Activated CD4-positive, alpha-beta T cell treated with anti-CD3 and anti-CD28 coated beads for 1 hour (primary cell): Measurements from ENCODE around the gene SLX9.

Experiments
- DNase-seq: peaks from one replicate; pipeline ENCODE4 v3.0.0-alpha.2; 2020

Gene SLX9

DNA sequence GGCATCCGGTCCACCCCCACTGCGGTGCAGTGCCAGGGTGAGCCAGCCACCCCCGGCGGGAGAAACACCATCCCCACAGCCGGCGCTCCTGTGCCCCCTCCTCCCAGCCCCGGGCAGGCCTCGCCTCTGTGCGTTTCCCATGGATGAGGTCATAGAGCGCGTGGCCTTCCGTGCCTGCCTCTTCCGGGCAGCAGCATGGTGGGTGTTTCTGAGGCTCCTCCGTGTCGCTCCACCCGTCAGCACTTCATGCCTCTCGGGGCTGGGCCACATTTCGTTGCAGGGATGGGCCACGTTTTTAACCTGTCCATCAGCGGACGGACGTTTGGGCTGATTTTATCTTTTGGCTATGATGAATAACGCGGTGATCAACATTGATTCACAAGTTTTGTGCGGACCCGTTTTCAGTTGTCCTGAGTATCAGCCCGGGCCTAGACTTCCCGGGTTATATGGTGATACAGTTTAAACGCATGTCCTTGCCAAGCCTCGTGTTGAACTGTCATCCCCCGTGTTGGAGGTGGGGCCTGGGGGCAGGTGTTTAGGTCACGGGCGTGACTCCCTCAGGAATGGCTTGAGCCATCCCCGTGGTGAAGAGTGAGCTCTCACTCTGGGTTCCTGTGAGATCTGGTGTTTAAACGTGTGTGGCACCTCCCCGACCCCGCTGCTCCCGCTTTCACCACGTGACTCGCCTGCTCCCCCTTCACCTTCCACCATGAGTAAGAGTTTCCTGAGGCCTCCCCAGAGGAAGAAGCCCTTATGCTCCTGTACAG lies 64.8 kb downstream of the SLX9 start:
- DNase-seq: no peak

GRCh38 chr21:45006536-45007095 lies 66.8 kb downstream of the SLX9 start:
- DNase-seq: no peak

DNA sequence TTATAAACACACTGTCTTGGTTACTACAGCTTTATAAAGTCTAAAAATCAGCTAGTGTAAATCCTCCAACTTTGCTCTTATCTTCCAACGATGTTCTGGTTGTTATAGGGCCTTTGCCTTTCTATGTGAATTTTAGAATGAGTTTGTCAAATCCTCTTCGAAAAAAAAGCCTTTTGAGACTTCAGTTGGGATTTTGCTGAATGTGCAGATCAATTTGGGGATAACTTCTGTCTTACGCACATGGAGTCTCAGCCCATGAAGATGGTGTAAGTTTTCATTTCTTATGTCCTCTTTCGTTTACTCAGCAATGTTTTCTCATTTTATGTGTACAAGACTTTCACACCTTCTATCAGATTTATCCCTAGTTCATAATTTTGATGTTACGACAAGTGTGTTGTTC lies 69.8 kb downstream of the SLX9 start:
- DNase-seq: no peak

DNA sequence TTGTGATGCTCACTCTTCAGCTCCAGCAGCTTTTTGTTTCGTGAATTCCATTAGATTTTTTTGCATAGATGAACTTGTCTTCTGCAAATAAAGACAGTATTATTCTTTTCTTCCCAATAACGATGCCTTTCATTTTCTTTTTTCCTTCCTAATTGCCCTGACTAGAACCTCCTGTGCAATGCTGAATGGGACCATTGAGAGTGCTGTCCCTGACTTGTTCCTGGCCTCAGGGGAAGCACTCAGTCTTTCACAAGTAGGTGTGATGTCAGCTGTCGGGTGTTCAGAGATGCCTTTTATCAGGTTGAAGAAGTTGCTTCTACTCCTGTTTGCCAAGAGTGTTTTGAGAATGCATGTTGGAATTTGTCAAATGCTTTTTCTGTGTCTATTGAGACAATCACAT lies 70.3 kb downstream of the SLX9 start:
- DNase-seq: no peak

DNA sequence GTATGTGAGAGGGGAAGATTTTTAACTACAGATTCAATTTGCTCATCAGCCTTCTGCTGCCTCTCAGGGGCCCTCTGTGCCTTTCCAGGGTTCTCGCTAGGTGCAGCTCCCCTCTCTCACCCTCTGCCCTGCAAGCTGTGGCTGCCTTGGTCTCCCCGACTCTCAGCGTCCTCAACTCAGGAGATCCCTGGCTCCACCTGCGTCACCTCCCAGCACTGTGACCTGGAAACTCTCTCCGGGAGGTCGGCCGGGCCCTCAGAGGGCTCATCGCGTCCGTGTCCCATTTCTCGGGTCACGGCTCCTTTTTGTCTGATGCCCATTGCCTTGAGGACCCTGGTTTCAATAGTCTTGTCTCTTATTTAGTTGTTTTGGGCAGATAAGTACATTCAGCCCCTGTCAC lies 71.0 kb downstream of the SLX9 start:
- DNase-seq: no peak

DNA sequence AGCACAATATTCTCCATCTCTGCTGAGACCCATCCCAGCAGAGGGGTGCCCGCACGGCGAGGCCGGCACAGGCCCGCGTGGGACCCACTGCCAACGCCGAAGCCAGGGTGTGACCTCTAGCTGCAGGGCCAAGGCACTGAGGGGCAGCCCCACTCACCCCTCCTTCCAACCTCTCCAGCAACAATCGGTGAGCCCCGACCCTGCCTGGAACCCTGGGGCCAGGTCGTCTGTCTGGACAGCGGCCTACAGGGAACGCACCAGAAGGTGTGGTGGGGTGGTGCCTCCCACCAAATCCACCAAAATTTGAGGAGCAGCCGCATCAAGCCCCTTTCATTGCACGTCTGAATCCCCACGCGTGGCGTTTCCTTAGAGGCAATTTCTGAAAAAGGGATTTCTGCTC lies 71.6 kb downstream of the SLX9 start:
- DNase-seq: no peak

GRCh38 chr21:45011911-45012661 lies 72.3 kb downstream of the SLX9 start:
- no peak for DNase-seq

DNA sequence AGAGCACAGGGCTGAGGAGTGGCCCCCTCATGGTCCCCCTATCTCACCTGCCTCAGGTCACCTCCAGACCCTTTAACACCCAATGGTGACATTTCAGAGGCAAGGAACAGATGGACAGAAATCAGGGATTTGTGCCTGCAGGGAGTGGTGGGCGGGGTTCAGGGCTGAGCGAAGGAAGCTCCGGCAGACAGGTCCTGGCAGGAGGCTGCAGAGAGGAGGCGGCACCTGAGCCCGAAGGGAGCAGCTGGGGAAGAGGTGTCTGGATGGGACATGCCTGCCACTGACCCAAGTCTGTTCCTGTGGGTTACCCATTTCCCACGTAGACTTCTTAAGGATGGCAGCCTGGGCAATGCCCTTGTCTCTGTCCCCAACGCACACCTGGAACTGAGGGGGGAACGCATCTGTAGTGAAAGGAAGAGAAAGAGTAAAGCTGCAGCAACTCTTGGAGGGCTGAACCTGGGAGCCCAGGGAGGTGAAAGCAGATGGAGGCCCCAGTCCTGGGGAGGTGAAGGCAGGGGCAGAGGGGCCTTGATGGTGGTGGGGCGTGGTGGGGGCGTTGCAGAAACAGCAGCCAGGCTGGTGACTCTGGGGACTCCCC lies 72.9 kb downstream of the SLX9 start:
- DNase-seq: no peak

- no peak for DNase-seq
Observed at GRCh38 chr21:45013260-45013841, 73.5 kb downstream of the SLX9 start.

- no peak for DNase-seq
Observed at GRCh38 chr21:45014747-45015468, 75.1 kb downstream of the SLX9 start.

- no peak for DNase-seq
Observed at GRCh38 chr21:45015469-45015860, 75.6 kb downstream of the SLX9 start.

GRCh38 chr21:45016031-45016405 lies 76.2 kb downstream of the SLX9 start:
- no peak for DNase-seq

GRCh38 chr21:45016406-45017038 lies 76.7 kb downstream of the SLX9 start:
- no peak for DNase-seq

- DNase-seq: no peak
Observed at GRCh38 chr21:45017039-45017960, 77.5 kb downstream of the SLX9 start.

DNA sequence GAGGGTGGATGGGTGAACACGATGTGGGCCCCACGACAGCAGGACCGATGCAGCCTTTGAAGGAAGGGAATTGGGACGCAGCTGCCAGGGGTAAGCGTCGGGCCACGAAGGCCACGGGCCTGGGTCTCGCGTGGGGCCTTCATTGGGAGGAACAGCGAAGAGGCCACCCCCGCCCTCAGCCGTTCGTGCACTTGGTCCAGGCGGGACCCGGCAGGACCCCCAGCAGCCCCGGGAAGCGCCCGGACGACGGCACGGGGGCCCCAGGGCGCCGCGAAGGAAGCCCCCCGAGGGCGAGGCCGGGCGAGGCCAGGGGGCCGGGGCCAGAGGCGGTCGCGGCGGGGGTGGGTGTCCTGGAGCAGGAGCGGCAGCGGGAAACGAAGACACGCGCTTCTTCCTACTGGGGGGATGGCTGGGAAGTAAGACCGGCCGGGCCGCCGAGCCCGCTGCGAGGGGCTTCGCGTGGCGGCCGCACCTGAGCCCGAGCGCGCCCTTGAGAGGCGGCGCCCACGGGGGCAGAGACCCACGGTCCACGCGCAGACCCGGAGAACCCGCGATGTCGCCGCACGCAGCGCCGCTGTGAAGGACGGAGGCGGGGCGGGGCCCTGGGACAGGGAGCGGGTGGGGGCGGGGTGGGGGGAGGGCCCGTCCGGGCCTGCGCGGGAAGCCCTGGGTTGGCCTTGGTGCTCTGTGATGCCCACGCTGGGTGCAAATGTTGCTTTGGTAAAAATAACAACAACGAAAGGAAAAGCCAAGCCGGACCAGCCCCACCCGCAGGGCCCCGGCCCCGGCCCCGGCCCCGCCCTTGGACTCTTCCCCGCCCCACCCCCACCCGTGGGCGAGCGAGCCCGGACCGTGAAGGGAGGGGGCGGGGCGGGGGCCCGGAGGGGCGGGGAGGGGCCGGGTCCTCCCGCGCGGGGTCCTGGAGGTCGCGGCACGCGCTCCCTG lies 78.6 kb downstream of the SLX9 start:
- DNase-seq: no peak

DNA sequence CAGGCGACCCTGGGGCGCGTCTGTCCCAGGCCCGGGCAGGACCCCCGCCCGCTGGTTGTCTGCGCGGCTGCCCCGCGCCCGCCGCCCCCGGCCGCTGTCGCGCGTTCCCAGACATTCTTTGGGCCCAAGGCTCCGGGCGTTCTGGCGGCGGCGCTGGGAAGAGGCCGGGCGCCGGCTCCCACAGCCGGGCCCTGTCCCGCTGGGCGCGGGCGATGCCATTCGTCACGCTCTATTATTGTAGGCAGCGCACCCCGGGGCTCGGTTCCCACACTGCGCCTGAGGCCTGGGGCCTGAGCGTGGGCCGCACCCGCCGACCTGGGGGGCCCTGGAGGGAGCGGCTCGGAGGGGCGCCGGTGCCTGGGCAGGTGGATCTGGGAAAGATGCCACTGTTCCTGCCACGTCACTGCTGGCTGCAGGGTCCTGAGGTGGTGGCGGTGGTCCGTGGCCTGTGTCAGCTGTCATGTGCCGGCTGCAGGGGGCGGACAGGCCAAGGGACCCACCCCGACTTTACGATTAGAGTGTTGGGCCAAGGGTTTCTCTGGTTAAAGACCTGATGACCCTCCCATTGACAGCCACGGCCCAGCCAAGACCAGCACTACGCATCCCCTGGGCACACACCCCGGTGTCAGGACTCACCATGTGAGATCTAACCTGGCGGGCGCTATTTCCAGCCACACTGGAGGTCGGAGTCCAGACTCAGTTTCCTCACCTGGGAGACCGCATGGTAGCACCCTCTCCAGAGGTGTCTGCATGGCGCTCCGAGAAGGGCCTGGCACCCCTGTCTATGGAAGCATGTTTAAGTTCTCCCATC lies 79.5 kb downstream of the SLX9 start:
- DNase-seq: no peak

- no peak for DNase-seq
Observed at GRCh38 chr21:45019887-45020537, 80.2 kb downstream of the SLX9 start.

DNA sequence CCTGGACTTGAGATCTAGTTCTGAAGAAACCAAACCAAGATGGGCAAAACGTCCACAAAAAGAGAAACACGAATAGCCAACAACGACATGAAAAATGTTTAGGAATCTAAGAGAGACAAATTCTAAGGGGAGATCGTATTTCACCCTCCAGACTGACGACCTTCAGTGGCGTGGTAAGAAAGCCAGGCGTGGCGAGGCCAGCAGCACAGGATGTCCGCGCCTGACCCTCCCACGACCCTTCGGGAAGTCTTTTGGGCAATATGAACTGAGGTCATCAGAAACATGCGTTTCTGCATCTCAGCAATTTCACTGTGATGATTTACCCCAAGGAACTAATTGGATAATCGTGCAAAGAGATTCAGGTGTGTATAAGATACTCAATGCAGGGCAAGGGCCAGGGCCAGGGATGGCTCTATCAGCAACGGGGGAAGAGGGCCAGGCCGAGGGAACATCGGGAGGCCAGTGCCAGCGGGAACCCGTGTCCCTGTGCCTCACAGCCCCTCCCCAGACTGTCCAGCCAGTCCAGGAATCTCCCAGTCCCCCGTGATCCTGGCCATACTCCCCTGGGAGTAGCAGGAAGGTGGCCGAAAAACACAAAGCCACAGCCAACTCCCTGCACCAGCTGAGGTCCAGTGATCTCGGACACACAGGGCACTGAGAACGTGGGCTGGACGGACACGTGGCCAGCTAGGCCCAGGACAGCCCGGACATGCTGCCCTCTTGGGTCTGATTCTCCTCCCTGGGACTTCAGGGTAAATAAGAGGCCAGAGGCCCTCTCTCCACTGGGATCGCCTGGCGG lies 81.0 kb downstream of the SLX9 start:
- DNase-seq: no peak
